K562 (cell line): ENCODE measurements around the gene RAI14.

Experiments
- CHD4 ChIP-seq: fragments of 200-600 bp; sonication (generic); IDR thresholded peaks from 3 replicates; pipeline ENCODE4 v1.6.1; 2012; ENCODE audit warnings: low read depth, mild to moderate bottlenecking, mixed read lengths, low read length, inconsistent platforms; ENCODE audit not compliant: insufficient read depth, insufficient replicate concordance, poor library complexity, severe bottlenecking
- CTCF ChIP-seq, 3 experiments: IDR thresholded peaks in 2 of 3; conservative IDR thresholded peaks in 1 of 3; 2 replicates each; pipeline ENCODE4 v1.5.1; 2011 to 2012; ENCODE audit warnings: low read length in 3 of 3, mild to moderate bottlenecking in 3 of 3, control low read depth in 2 of 3, improper control_type of control experiment in 1 of 3, inconsistent platforms in 1 of 3, low read depth in 1 of 3, mixed read lengths in 1 of 3, moderate library complexity in 1 of 3; ENCODE audit not compliant: insufficient read depth in 2 of 3
- KLF13 ChIP-seq: fragments of 450-650 bp; IDR thresholded peaks from 2 replicates; pipeline ENCODE4 v1.6.1; 2016; ENCODE audit warnings: missing genetic modification characterization, low read depth, mild to moderate bottlenecking, missing compliant biosample characterization, moderate library complexity, borderline replicate concordance
- MAFK ChIP-seq: IDR thresholded peaks from 2 replicates; pipeline ENCODE4 v1.6.1; 2011; ENCODE audit warnings: low read length, improper control_type of control experiment
- NFE2L1 ChIP-seq: fragments of 450-650 bp; IDR thresholded peaks from 2 replicates; pipeline ENCODE4 v1.6.1; 2016; ENCODE audit warnings: missing genetic modification characterization, low read depth, mild to moderate bottlenecking, missing compliant biosample characterization, moderate library complexity, borderline replicate concordance
- ZKSCAN1 ChIP-seq: fragments of 150-350 bp; IDR thresholded peaks from 2 replicates; pipeline ENCODE4 v1.6.1; 2016; ENCODE audit warnings: low read depth, low read length
- ZNF830 ChIP-seq: fragments of 250-450 bp; sonication (Bioruptor Pico); IDR thresholded peaks from 2 replicates; pipeline ENCODE4 v1.5.0; 2021; ENCODE audit warnings: mild to moderate bottlenecking
- TF ChIP-seq, protein P1 (sequence below): fragments of 250-450 bp; sonication (Bioruptor Pico); IDR thresholded peaks from 2 replicates; pipeline ENCODE4 v1.5.0; 2020; ENCODE audit warnings: mild to moderate bottlenecking
- TF ChIP-seq, protein P2 (sequence below): sonication (generic); formaldehyde crosslinking; IDR thresholded peaks from 2 replicates; pipeline ENCODE4 v1.8.1; 2023; ENCODE audit warnings: missing genetic modification reagents, mild to moderate bottlenecking, borderline replicate concordance

GRCh38 chr5:34848230-34848629, 192.1 kb downstream of the RAI14 start:
- TF ChIP-seq CTCF (IDR thresholded peaks at IDR 0.05 in 2 of 3, conservative IDR thresholded peaks at IDR 0.05 in 1 of 3; ENCODE audit: insufficient read depth in 2 of 3, low read depth in 1 of 3, low read length in 3 of 3) (no peak), CHD4 (no peak), MAFK (no peak), NFE2L1 (tag) (no peak), KLF13 (tag) (no peak), ZNF830 (CRISPR knock-in tag) (no peak), ZKSCAN1 (no peak)
- TF ChIP-seq, protein P1, sequence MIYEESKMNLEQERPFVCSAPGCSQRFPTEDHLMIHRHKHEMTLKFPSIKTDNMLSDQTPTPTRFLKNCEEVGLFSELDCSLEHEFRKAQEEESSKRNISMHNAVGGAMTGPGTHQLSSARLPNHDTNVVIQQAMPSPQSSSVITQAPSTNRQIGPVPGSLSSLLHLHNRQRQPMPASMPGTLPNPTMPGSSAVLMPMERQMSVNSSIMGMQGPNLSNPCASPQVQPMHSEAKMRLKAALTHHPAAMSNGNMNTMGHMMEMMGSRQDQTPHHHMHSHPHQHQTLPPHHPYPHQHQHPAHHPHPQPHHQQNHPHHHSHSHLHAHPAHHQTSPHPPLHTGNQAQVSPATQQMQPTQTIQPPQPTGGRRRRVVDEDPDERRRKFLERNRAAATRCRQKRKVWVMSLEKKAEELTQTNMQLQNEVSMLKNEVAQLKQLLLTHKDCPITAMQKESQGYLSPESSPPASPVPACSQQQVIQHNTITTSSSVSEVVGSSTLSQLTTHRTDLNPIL (CRISPR knock-in tag) = no peak
- TF ChIP-seq, protein P2, sequence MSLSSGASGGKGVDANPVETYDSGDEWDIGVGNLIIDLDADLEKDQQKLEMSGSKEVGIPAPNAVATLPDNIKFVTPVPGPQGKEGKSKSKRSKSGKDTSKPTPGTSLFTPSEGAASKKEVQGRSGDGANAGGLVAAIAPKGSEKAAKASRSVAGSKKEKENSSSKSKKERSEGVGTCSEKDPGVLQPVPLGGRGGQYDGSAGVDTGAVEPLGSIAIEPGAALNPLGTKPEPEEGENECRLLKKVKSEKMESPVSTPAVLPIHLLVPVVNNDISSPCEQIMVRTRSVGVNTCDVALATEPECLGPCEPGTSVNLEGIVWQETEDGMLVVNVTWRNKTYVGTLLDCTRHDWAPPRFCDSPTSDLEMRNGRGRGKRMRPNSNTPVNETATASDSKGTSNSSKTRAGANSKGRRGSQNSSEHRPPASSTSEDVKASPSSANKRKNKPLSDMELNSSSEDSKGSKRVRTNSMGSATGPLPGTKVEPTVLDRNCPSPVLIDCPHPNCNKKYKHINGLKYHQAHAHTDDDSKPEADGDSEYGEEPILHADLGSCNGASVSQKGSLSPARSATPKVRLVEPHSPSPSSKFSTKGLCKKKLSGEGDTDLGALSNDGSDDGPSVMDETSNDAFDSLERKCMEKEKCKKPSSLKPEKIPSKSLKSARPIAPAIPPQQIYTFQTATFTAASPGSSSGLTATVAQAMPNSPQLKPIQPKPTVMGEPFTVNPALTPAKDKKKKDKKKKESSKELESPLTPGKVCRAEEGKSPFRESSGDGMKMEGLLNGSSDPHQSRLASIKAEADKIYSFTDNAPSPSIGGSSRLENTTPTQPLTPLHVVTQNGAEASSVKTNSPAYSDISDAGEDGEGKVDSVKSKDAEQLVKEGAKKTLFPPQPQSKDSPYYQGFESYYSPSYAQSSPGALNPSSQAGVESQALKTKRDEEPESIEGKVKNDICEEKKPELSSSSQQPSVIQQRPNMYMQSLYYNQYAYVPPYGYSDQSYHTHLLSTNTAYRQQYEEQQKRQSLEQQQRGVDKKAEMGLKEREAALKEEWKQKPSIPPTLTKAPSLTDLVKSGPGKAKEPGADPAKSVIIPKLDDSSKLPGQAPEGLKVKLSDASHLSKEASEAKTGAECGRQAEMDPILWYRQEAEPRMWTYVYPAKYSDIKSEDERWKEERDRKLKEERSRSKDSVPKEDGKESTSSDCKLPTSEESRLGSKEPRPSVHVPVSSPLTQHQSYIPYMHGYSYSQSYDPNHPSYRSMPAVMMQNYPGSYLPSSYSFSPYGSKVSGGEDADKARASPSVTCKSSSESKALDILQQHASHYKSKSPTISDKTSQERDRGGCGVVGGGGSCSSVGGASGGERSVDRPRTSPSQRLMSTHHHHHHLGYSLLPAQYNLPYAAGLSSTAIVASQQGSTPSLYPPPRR (CRISPR knock-in tag) = no peak
